Heart left ventricle (tissue), 13 donors: Measurements from ENCODE around the gene IPO8.

Experiments
- CTCF ChIP-seq, 12 donors: fragments of 200-600 bp; sonication (generic) in 4 of 12; IDR thresholded peaks; one replicate each; pipeline versions ENCODE4 v1.5.0 to v1.8.0; 2018 to 2022; ENCODE audit warnings: antibody characterized with exemption in 12 of 12, mild to moderate bottlenecking in 5 of 12
- POLR2A ChIP-seq, 2 donors: fragments of 450-650 bp; IDR thresholded peaks; one replicate each; pipeline ENCODE4 v1.6.1; 2017; ENCODE audit warnings: antibody characterized with exemption in 2 of 2, mild to moderate bottlenecking in 2 of 2, moderate library complexity in 2 of 2
- donor health status: ischemic (EF 13 %, LVEDD 7.1; RV severe dilation, severe dysfunction).
- donor health status: DM: no; HTN: yes; CAD: no.
- donor health status: DM: no; HTN: no; CAD: no.
- donor health status: ischemic (EF 25% LVEDD 6.9; RV normal size, moderate dysfunction).
- donor health status: ischemic (EF 25% LVEDD 5.7; RV mildly dilated, moderate dysfunction).
- donor health status: ischemic (EF 35%, LVEDD 5.7; RV mildly dilated, moderate dysfunction).
- donor health status: nonischemic (EF 11% LVEDD 7.7; RV severe dilation, severe dysfunction).
- donor health status: DM: yes; HTN: yes; CAD: no.
- donor health status: PGD.
- donor health status: ischemic (EF 29% LVEDD 5.4; RV normal size, mild dysfunction).
- donor health status: nonischemic (EF 23%, LVEDD 6.1; RV moderate dilation, normal function).

GRCh38 chr12:30640392-30640791 lies 55.3 kb downstream of the IPO8 start:
- TF ChIP-seq CTCF (IDR thresholded peaks at IDR 0.05) (no peak), POLR2A (IDR thresholded peaks at IDR 0.05) (no peak)
